Measurements from ENCODE around the gene FBXO47. TPM values are rescaled to one million over a fixed set of nuclear protein-coding genes. Genes with fewer than 3 reads are reported as not detected.

FBXO47 gene
- total and polyA plus RNA-seq, 10 of the 15 experiments (the other 5 are each of a cell fraction or from before 2014, with no cell fraction given): 0.04 to 0.06 (median 0.06) TPM; not detected in 7

DNA sequence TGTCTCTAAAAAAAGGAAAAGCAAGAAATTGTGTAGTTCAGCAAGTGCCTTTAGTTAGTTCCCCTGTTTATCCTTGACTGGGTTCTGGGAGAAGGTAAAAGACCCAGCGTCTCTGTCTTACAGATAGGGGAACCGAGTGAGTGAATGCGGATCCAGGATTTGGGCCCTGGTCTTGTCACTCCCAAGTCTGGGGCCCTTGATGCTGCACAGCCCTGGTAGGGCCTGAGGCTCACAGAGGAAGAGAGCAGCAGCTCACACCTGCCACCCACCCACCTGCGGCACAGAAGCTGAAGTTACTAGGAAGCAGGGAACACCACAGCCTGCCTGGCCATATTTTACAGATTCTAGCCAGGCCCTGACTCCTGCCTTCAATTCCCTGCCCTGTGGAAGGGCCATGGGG, 75.1 kb downstream of the FBXO47 start:
- POLR2A ChIA-PET: no interaction called here

More for the DNA sequence above, 75.1 kb downstream of the FBXO47 start:
- Histone ChIP-seq H3K36me3 (ENCODE audit: control insufficient read depth in 2 of 2, insufficient read depth in 2 of 2, low read length in 1 of 2) (peaks cover 33 to 40% of the 10 kb centered on the region in 2 experiments), H3K4me3 (no peak overlapping the region), H3K79me2 (ENCODE audit: control insufficient read depth, insufficient read depth, low read length) (peaks cover 3% of the 10 kb centered on the region), H3K9me3 (replicated peaks; ENCODE audit: control insufficient read depth, insufficient read depth, low read length) (no peaks in the 10 kb centered on the region; the same call in 2 of the 3 replicates), H3K9ac (ENCODE audit: control insufficient read depth, insufficient read depth, low read length) (no peak overlapping the region), H3K4me1 (ENCODE audit: control insufficient read depth, insufficient read depth, low read length) (peaks cover under 1% of the 10 kb centered on the region), H4K20me1 (ENCODE audit: control insufficient read depth, insufficient read depth) (no peaks in the 10 kb centered on the region; the same call in 1 of the 2 replicates), H3K27me3 (replicated peaks in 1 of 2; ENCODE audit: control insufficient read depth in 2 of 2, insufficient read depth in 2 of 2, low read length in 1 of 2) (no peaks in the 10 kb centered on the region), H3K4me2 (ENCODE audit: control insufficient read depth, insufficient read depth) (no peak overlapping the region), H3K27ac (ENCODE audit: control insufficient read depth, insufficient read depth) (no peak overlapping the region), H2AFZ (ENCODE audit: control insufficient read depth, low read depth, low read length) (no peak overlapping the region)
- FAIRE-seq (no peak), ATAC-seq (no peak), DNase-seq (ENCODE audit: low read depth, low spot score) (no peak)
- intact Hi-C loops (cut with micrococcal nuclease; ENCODE audit: unreplicated experiment) (no loop called here), in situ Hi-C loops (cut with MboI) (no loop called here)
- CTCF ChIA-PET: no interaction called here
- TF ChIP-seq, protein P1, sequence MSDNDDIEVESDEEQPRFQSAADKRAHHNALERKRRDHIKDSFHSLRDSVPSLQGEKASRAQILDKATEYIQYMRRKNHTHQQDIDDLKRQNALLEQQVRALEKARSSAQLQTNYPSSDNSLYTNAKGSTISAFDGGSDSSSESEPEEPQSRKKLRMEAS (IDR thresholded peaks at IDR 0.05; ENCODE audit: low read depth, low read length): no peak
- TF ChIP-seq, protein P2, sequence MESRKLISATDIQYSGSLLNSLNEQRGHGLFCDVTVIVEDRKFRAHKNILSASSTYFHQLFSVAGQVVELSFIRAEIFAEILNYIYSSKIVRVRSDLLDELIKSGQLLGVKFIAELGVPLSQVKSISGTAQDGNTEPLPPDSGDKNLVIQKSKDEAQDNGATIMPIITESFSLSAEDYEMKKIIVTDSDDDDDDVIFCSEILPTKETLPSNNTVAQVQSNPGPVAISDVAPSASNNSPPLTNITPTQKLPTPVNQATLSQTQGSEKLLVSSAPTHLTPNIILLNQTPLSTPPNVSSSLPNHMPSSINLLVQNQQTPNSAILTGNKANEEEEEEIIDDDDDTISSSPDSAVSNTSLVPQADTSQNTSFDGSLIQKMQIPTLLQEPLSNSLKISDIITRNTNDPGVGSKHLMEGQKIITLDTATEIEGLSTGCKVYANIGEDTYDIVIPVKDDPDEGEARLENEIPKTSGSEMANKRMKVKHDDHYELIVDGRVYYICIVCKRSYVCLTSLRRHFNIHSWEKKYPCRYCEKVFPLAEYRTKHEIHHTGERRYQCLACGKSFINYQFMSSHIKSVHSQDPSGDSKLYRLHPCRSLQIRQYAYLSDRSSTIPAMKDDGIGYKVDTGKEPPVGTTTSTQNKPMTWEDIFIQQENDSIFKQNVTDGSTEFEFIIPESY (IDR thresholded peaks at IDR 0.05): no peak
- TF ChIP-seq, protein P3, sequence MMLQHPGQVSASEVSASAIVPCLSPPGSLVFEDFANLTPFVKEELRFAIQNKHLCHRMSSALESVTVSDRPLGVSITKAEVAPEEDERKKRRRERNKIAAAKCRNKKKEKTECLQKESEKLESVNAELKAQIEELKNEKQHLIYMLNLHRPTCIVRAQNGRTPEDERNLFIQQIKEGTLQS (IDR thresholded peaks at IDR 0.05; ENCODE audit: borderline replicate concordance, extremely low read depth, low read depth, low read length): no peak
- TF ChIP-seq RFX5 (IDR thresholded peaks at IDR 0.05; ENCODE audit: low read depth, low read length): no peak
- no peak for TF ChIP-seq NR2C2 (IDR thresholded peaks at IDR 0.05; ENCODE audit: borderline replicate concordance, control insufficient read depth, insufficient read length, low read depth)
- TF ChIP-seq, protein P4, sequence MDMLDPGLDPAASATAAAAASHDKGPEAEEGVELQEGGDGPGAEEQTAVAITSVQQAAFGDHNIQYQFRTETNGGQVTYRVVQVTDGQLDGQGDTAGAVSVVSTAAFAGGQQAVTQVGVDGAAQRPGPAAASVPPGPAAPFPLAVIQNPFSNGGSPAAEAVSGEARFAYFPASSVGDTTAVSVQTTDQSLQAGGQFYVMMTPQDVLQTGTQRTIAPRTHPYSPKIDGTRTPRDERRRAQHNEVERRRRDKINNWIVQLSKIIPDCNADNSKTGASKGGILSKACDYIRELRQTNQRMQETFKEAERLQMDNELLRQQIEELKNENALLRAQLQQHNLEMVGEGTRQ (IDR thresholded peaks at IDR 0.05; ENCODE audit: borderline replicate concordance, low read depth, low read length): no peak
- WGBS (ENCODE audit: insufficient coverage, insufficient replicate concordance, low lambda C conversion rate, missing lambda C conversion rate): 65% methylated on average over 4 of the region's 4 CpGs
- TSS peak; percentile 32 for BruUV-seq (replicated peaks)
- RAD21 ChIA-PET (ENCODE audit: unreplicated experiment): no interaction called here
- SMC1A ChIA-PET (ENCODE audit: uncharacterized antibody, unreplicated experiment): interaction anchor here (0.7 to 1.2 kb wide), 2 partner anchors 21 to 252 kb away, joined by 3 read pairs; no protein-coding TSS in a partner anchor
